NOMO-1 (cell line): ENCODE data around the gene SLC18B1.
A peak's percentile ranks its signal among the peaks of the same experiment; 100 is the strongest.

Experiments used
- DNase-seq, 2 experiments: peaks; one replicate each; lab custom pipeline; 2025; ENCODE audit not compliant: unreplicated experiment in 2 of 2; lab: John Stamatoyannopoulos, UW

The SLC18B1 gene

GRCh38 chr6:132748446-132748845 is 50.0 kb downstream of the SLC18B1 start:
- DNase-seq: no peak

- peak; percentile 62 to 91 for DNase-seq
These were observed 52.4 kb downstream of the SLC18B1 start for GRCh38 chr6:132746048-132746447.

GRCh38 chr6:132742495-132742894 is 55.9 kb downstream of the SLC18B1 start:
- peak; percentile 48 to 84 for DNase-seq

- DNase-seq: no peak
These were observed 57.2 kb downstream of the SLC18B1 start for GRCh38 chr6:132741281-132741680.

GRCh38 chr6:132736239-132736638 is 62.2 kb downstream of the SLC18B1 start:
- no peak for DNase-seq

GRCh38 chr6:132734694-132735236 is 63.7 kb downstream of the SLC18B1 start:
- DNase-seq: peak; percentile 42 to 75

- DNase-seq: no peak
These were observed 64.6 kb downstream of the SLC18B1 start for GRCh38 chr6:132733814-132734213.

- DNase-seq: no peak
These were observed 65.2 kb downstream of the SLC18B1 start for GRCh38 chr6:132733283-132733682.

- DNase-seq: no peak
These were observed 67.4 kb downstream of the SLC18B1 start for GRCh38 chr6:132731086-132731485.

- DNase-seq: no peak
These were observed 67.9 kb downstream of the SLC18B1 start for GRCh38 chr6:132730560-132730959.

- no peak for DNase-seq
These were observed 69.8 kb downstream of the SLC18B1 start for GRCh38 chr6:132728616-132729015.

GRCh38 chr6:132726608-132726975 is 71.8 kb downstream of the SLC18B1 start:
- no peak for DNase-seq

- DNase-seq: no peak
These were observed 72.4 kb downstream of the SLC18B1 start for GRCh38 chr6:132725947-132726607.

GRCh38 chr6:132725471-132725870 is 73.0 kb downstream of the SLC18B1 start:
- no peak for DNase-seq

- no peak for DNase-seq
These were observed 78.5 kb downstream of the SLC18B1 start for GRCh38 chr6:132719736-132720448.
